ENCODE data around the gene IZUMO1. TPM values are rescaled to one million over a fixed set of nuclear protein-coding genes. Genes with fewer than 3 reads are reported as not detected.
"Not testable (repeated sequence)": the region's sequence is repeated elsewhere in the genome, so short reads cannot be mapped to it uniquely, and the experiment has no call there.

IZUMO1 gene
- total and polyA plus RNA-seq, 2 donors (not counting 3 experiments of a cell fraction or from before 2014, with no cell fraction given): 0.18 to 1.2 TPM

- H3K27me3 ChIP-seq (ENCODE audit: control insufficient read depth in 2 of 2, insufficient read depth in 2 of 2, low read length in 2 of 2); H3K9me3 ChIP-seq (replicated peaks; ENCODE audit: control insufficient read depth, insufficient read depth, low read length); H3K4me2 ChIP-seq (ENCODE audit: insufficient read depth, low read length); dilution Hi-C loops (cut with MboI; ENCODE audit: extremely low pct_ligation_motif_present, low sequenced_read_pairs); H3K36me3 ChIP-seq (ENCODE audit: control insufficient read depth in 2 of 2, extremely low read depth in 1 of 2, insufficient read depth in 2 of 2, low read length in 2 of 2); H2AFZ ChIP-seq (ENCODE audit: low read depth, low read length); H3K27ac ChIP-seq (ENCODE audit: insufficient read depth, low read depth, low read length); H3K4me1 ChIP-seq (ENCODE audit: control insufficient read depth, extremely low read depth, insufficient read depth, low read length); H3K79me2 ChIP-seq (ENCODE audit: control insufficient read depth, insufficient read depth, low read length); H3K9me1 ChIP-seq (replicated peaks; ENCODE audit: control insufficient read depth, extremely low read depth, insufficient read depth, low read length); H4K20me1 ChIP-seq (replicated peaks; ENCODE audit: control insufficient read depth, extremely low read depth, insufficient read depth, low read length); BruUV-seq (replicated peaks); DNase-seq (ENCODE audit: low read depth, low spot score); intact Hi-C loops (cut with micrococcal nuclease); H3K4me3 ChIP-seq (replicated peaks in 1 of 3; ENCODE audit: insufficient read depth in 1 of 3, low read depth in 1 of 3, low read length in 3 of 3); H3K9ac ChIP-seq (replicated peaks; ENCODE audit: extremely low read depth, insufficient read depth, low read length); FAIRE-seq: not testable (repeated sequence)
- ChIA-PET POLR2A (interaction anchor here (0.6 kb wide), 1 partner anchor 24 kb away, joined by 3 read pairs; no protein-coding TSS in a partner anchor), CTCF (interaction anchor here (0.7 to 11.1 kb wide), 30 partner anchors 8 to 438 kb away, joined by 3 to 427 read pairs (median 8); partner anchors contain the start of genes BCAT2, CA11, DHDH and HSD17B14)
These were observed 40.6 kb upstream of the IZUMO1 start for GRCh38 chr19:48787331-48787730.

- BruUV-seq (replicated peaks); H2AFZ ChIP-seq (ENCODE audit: low read depth, low read length); H4K20me1 ChIP-seq (replicated peaks; ENCODE audit: control insufficient read depth, extremely low read depth, insufficient read depth, low read length); FAIRE-seq; H3K9me1 ChIP-seq (replicated peaks; ENCODE audit: control insufficient read depth, extremely low read depth, insufficient read depth, low read length); H3K27me3 ChIP-seq (ENCODE audit: control insufficient read depth in 2 of 2, insufficient read depth in 2 of 2, low read length in 2 of 2); DNase-seq (ENCODE audit: low read depth, low spot score); H3K4me2 ChIP-seq (ENCODE audit: insufficient read depth, low read length); H3K79me2 ChIP-seq (ENCODE audit: control insufficient read depth, insufficient read depth, low read length); intact Hi-C loops (cut with micrococcal nuclease); dilution Hi-C loops (cut with MboI; ENCODE audit: extremely low pct_ligation_motif_present, low sequenced_read_pairs); H3K4me1 ChIP-seq (ENCODE audit: control insufficient read depth, extremely low read depth, insufficient read depth, low read length); H3K27ac ChIP-seq (ENCODE audit: insufficient read depth, low read depth, low read length); H3K4me3 ChIP-seq (replicated peaks in 1 of 3; ENCODE audit: insufficient read depth in 1 of 3, low read depth in 1 of 3, low read length in 3 of 3); H3K9ac ChIP-seq (replicated peaks; ENCODE audit: extremely low read depth, insufficient read depth, low read length); H3K36me3 ChIP-seq (ENCODE audit: control insufficient read depth in 2 of 2, extremely low read depth in 1 of 2, insufficient read depth in 2 of 2, low read length in 2 of 2); POLR2A ChIA-PET; H3K9me3 ChIP-seq (replicated peaks; ENCODE audit: control insufficient read depth, insufficient read depth, low read length): not testable (repeated sequence)
- CTCF ChIA-PET: interaction anchor here (1.1 to 11.1 kb wide), 5 partner anchors 48 to 185 kb away, joined by 3 to 427 read pairs (median 25); partner anchors contain the start of gene HSD17B14
These were observed 39.7 kb upstream of the IZUMO1 start for GRCh38 chr19:48786422-48786821.

All from endothelial cell of umbilical vein (primary cell).